OCI-LY7 (cell line): ENCODE data around the gene COL4A2. TPM values are rescaled to one million over a fixed set of nuclear protein-coding genes. Genes with fewer than 3 reads are reported as not detected.

Experiments used
- BruUV-seq: library from RNA; stranded (reverse); fragments of 400-500 nt; replicated peaks from 2 replicates; lab custom pipeline; 2021; lab: Mats Ljungman, UMichigan
- CTCF ChIA-PET: fragments of 300-600 bp; sonication (Branson Sonifier 250); formaldehyde crosslinking; loops from one replicate; lab custom pipeline; 2022; ENCODE audit warnings: antibody characterized with exemption; ENCODE audit not compliant: unreplicated experiment; lab: Charles Lee
- POLR2A ChIA-PET: fragments of 300-600 bp; sonication (Branson Sonifier 250); formaldehyde crosslinking; loops from one replicate; lab custom pipeline; 2022; ENCODE audit warnings: antibody characterized with exemption; lab: Charles Lee
- DNase-seq: peaks from one replicate; pipeline ENCODE4 v3.0.0-alpha.2; 2015; ENCODE audit warnings: low spot score
- H2AFZ ChIP-seq: fragments of 200-600 bp; sonication (generic), shearing (Covaris generic); 2 replicates; pipeline ENCODE4 v1.6.1; 2014; ENCODE audit warnings: mild to moderate bottlenecking, antibody characterized with exemption, low read length, moderate library complexity
- H3K27ac ChIP-seq: fragments of 200-600 bp; sonication (generic); 2 replicates; pipeline ENCODE4 v1.5.1; 2014; ENCODE audit warnings: mixed run types, low read depth, mild to moderate bottlenecking, moderate library complexity, low read length, inconsistent platforms; ENCODE audit not compliant: poor library complexity, severe bottlenecking
- H3K36me3 ChIP-seq: fragments of 200-600 bp; sonication (generic); 2 replicates; pipeline ENCODE4 v1.6.1; 2014; ENCODE audit warnings: mild to moderate bottlenecking, antibody characterized with exemption, low read length, moderate library complexity, mixed read lengths; ENCODE audit not compliant: insufficient read depth
- H3K4me1 ChIP-seq: fragments of 200-600 bp; sonication (generic); 2 replicates; pipeline ENCODE4 v1.5.1; 2014; ENCODE audit warnings: mild to moderate bottlenecking, low read length; ENCODE audit not compliant: insufficient read depth, poor library complexity, severe bottlenecking
- H3K4me2 ChIP-seq: fragments of 200-600 bp; sonication (generic); 2 replicates; pipeline ENCODE4 v1.6.1; 2014; ENCODE audit warnings: mild to moderate bottlenecking, low read length
- H3K4me3 ChIP-seq: fragments of 200-600 bp; sonication (generic); 2 replicates; pipeline ENCODE4 v1.5.1; 2014; ENCODE audit warnings: mild to moderate bottlenecking, low read depth, low read length; ENCODE audit not compliant: poor library complexity, severe bottlenecking
- H3K79me2 ChIP-seq: fragments of 200-600 bp; sonication (generic); 2 replicates; pipeline ENCODE4 v1.6.1; 2016; ENCODE audit warnings: low read depth, mild to moderate bottlenecking, low read length, moderate library complexity, mixed read lengths; ENCODE audit not compliant: insufficient read depth
- H3K9me2 ChIP-seq: fragments of 200-600 bp; sonication (generic); 2 replicates; pipeline ENCODE4 v1.6.1; 2016; ENCODE audit warnings: mild to moderate bottlenecking, low read length, mixed read lengths; ENCODE audit not compliant: insufficient read depth
- H3K9me3 ChIP-seq: fragments of 200-600 bp; sonication (generic); 2 replicates; pipeline ENCODE4 v1.6.1; 2014; ENCODE audit warnings: mild to moderate bottlenecking, mixed run types, low read length, mixed read lengths
- H4K20me1 ChIP-seq: fragments of 200-600 bp; sonication (generic); 2 replicates; pipeline ENCODE4 v1.6.1; 2014; ENCODE audit warnings: mild to moderate bottlenecking, antibody characterized with exemption, low read length, moderate library complexity, mixed read lengths; ENCODE audit not compliant: insufficient read depth
- CTCF ChIP-seq: fragments of 200-600 bp; sonication (generic); conservative IDR thresholded peaks from 2 replicates; pipeline ENCODE4 v1.5.1; 2014; ENCODE audit warnings: mild to moderate bottlenecking, antibody characterized with exemption, low read length, moderate library complexity, mixed read lengths
- EZH2phosphoT487 ChIP-seq: fragments of 200-600 bp; sonication (generic); IDR thresholded peaks from 2 replicates; pipeline ENCODE4 v1.6.1; 2018; ENCODE audit warnings: low read depth, borderline replicate concordance, mild to moderate bottlenecking, mixed run types, antibody characterized with exemption, low read length, moderate library complexity, mixed read lengths
- intact Hi-C: fragments of 100-400 bp; cut with micrococcal nuclease; formaldehyde crosslinking; loops from one replicate; pipeline ENCODE4 v1.10.0; 2022; ENCODE audit not compliant: unreplicated experiment
- total RNA-seq, 2 experiments: library from RNA; depleted of rRNA in 1 of 2; stranded (reverse); fragments of >200 nt in 1 of 2; shearing (Covaris generic) in 1 of 2; gene quantifications; 2 replicates each; pipeline ENCODE4 v1.2.3, GENCODE V29; 2014 to 2022

COL4A2 gene
- total RNA-seq, 2 experiments from 2014 or later, result 0.34 TPM; not detected in 1

- CTCF ChIA-PET, result no interaction called here
- POLR2A ChIA-PET, result no interaction called here
- Histone ChIP-seq H3K9me3 (no peaks in the 10 kb centered on the region), H3K4me1 (peaks cover 12% of the 10 kb centered on the region), H2AFZ (no peak overlapping the region), H3K9me2 (no peaks in the 10 kb centered on the region), H3K36me3 (no peaks in the 10 kb centered on the region), H3K27ac (no peak overlapping the region), H3K4me2 (no peak overlapping the region), H3K79me2 (no peaks in the 10 kb centered on the region), H4K20me1 (no peaks in the 10 kb centered on the region), H3K4me3 (no peak overlapping the region)
- TF ChIP-seq CTCF (no peak), EZH2phosphoT487 (no peak)
- intact Hi-C loops, result no loop called here
- no TSS peak for BruUV-seq
- DNase-seq, result no peak
These were observed 32.2 kb downstream of the COL4A2 start for GRCh38 chr13:110339263-110339662.

- DNase-seq, result no peak
- H3K4me2 ChIP-seq, result no peak overlapping the region
- no peaks in the 10 kb centered on the region for H3K79me2 ChIP-seq
- no peaks in the 10 kb centered on the region for H3K9me2 ChIP-seq
- H2AFZ ChIP-seq, result no peak overlapping the region
- ChIA-PET CTCF (no interaction called here), POLR2A (no interaction called here)
- H3K27ac ChIP-seq, result no peak overlapping the region
- BruUV-seq, result no TSS peak
- H3K4me1 ChIP-seq, result peaks cover 12% of the 10 kb centered on the region
- H3K36me3 ChIP-seq, result no peaks in the 10 kb centered on the region
- H3K9me3 ChIP-seq, result no peaks in the 10 kb centered on the region
- H4K20me1 ChIP-seq, result no peaks in the 10 kb centered on the region
- intact Hi-C loops, result no loop called here
- H3K4me3 ChIP-seq, result no peak overlapping the region
- TF ChIP-seq CTCF (no peak), EZH2phosphoT487 (no peak)
These were observed 33.0 kb downstream of the COL4A2 start for GRCh38 chr13:110339975-110340550.

GRCh38 chr13:110340812-110341444, 33.8 kb downstream of the COL4A2 start:
- Histone ChIP-seq H2AFZ (peak overlapping the region; percentile 66; the same call in 1 of the 2 replicates), H3K79me2 (no peaks in the 10 kb centered on the region), H3K9me3 (no peaks in the 10 kb centered on the region), H3K4me1 (peaks cover 12% of the 10 kb centered on the region), H3K27ac (no peak overlapping the region), H4K20me1 (no peaks in the 10 kb centered on the region), H3K36me3 (no peaks in the 10 kb centered on the region), H3K4me3 (no peak overlapping the region), H3K4me2 (peak overlapping the region; percentile 41), H3K9me2 (no peaks in the 10 kb centered on the region)
- no TSS peak for BruUV-seq
- CTCF ChIA-PET, result no interaction called here
- intact Hi-C loops, result no loop called here
- TF ChIP-seq EZH2phosphoT487 (no peak), CTCF (no peak)
- POLR2A ChIA-PET, result no interaction called here
- DNase-seq, result no peak
